HepG2 (cell line): ENCODE data around the gene NFYC. TPM values are rescaled to one million over a fixed set of nuclear protein-coding genes. Genes with fewer than 3 reads are reported as not detected.

Experiments
- CENPT ChIP-seq: sonication (generic); formaldehyde crosslinking; IDR thresholded peaks from 2 replicates; pipeline ENCODE4 v1.8.0; 2022; ENCODE audit warnings: low read depth, mild to moderate bottlenecking, moderate library complexity, missing genetic modification reagents
- EHMT2 ChIP-seq: fragments of 200-600 bp; sonication (generic); IDR thresholded peaks from 2 replicates; pipeline ENCODE4 v1.7.0; 2017; ENCODE audit warnings: antibody characterized with exemption, low read depth, low read length, borderline replicate concordance
- GLI4 ChIP-seq: sonication (generic); formaldehyde crosslinking; IDR thresholded peaks from 2 replicates; pipeline ENCODE4 v1.5.1; 2020; ENCODE audit warnings: missing genetic modification reagents, mild to moderate bottlenecking, moderate library complexity, borderline replicate concordance
- IKZF1 ChIP-seq: fragments of 450-650 bp; IDR thresholded peaks from 2 replicates; pipeline ENCODE4 v1.7.1; 2016
- KDM4B ChIP-seq: sonication (generic); formaldehyde crosslinking; IDR thresholded peaks from 2 replicates; pipeline ENCODE4 v1.4.0; 2020; ENCODE audit warnings: missing genetic modification reagents
- NFATC3 ChIP-seq: sonication (generic); formaldehyde crosslinking; IDR thresholded peaks from 2 replicates; pipeline ENCODE4 v1.5.1; 2020; ENCODE audit warnings: mild to moderate bottlenecking, missing genetic modification reagents
- PHF5A ChIP-seq: IDR thresholded peaks from one replicate; pipeline ENCODE4 v1.6.1; 2018; ENCODE audit warnings: low read depth, missing genetic modification reagents; ENCODE audit not compliant: unreplicated experiment
- SIX1 ChIP-seq: sonication (generic); formaldehyde crosslinking; IDR thresholded peaks from 2 replicates; pipeline ENCODE4 v1.4.0; 2020; ENCODE audit warnings: missing genetic modification reagents, borderline replicate concordance
- TRIM24 ChIP-seq: sonication (generic); formaldehyde crosslinking; IDR thresholded peaks from 2 replicates; pipeline ENCODE4 v1.8.0; 2022; ENCODE audit warnings: mild to moderate bottlenecking, missing genetic modification reagents
- ZHX1 ChIP-seq: sonication (generic); formaldehyde crosslinking; IDR thresholded peaks from 2 replicates; pipeline ENCODE4 v1.8.1; 2022; ENCODE audit warnings: low read depth, mild to moderate bottlenecking, missing genetic modification reagents
- ZNF101 ChIP-seq: sonication (generic); formaldehyde crosslinking; IDR thresholded peaks from 2 replicates; pipeline ENCODE4 v1.4.0; 2020; ENCODE audit warnings: mild to moderate bottlenecking, low read depth, missing genetic modification reagents, borderline replicate concordance
- ZNF12 ChIP-seq: sonication (generic); formaldehyde crosslinking; IDR thresholded peaks from 2 replicates; pipeline ENCODE4 v1.5.0; 2020; ENCODE audit warnings: missing genetic modification reagents
- ZNF235 ChIP-seq: sonication (generic); formaldehyde crosslinking; IDR thresholded peaks from 2 replicates; pipeline ENCODE4 v1.8.1; 2023; ENCODE audit warnings: mild to moderate bottlenecking, missing genetic modification reagents, borderline replicate concordance
- ZNF770 ChIP-seq: sonication (generic); formaldehyde crosslinking; IDR thresholded peaks from 2 replicates; pipeline ENCODE4 v1.5.0; 2020; ENCODE audit warnings: mild to moderate bottlenecking, missing genetic modification reagents
- ZNF772 ChIP-seq: sonication (generic); formaldehyde crosslinking; IDR thresholded peaks from 2 replicates; pipeline ENCODE4 v1.5.0; 2020; ENCODE audit warnings: mild to moderate bottlenecking, missing genetic modification reagents
- polyA plus RNA-seq, 8 experiments: library from polyadenylated mRNA; depleted of rRNA in 3 of 8; stranded (reverse) in 7 of 8; unstranded in 1 of 8; fragments of >200 nt; fragmentation: Illumina TruSeq in 4 of 8; extraction: Trizol in 4 of 8; gene quantifications; 2 replicates each; pipeline versions ENCODE4 v1.2.1 to v1.2.3, GENCODE V29; 2011 to 2016; ENCODE audit warnings: low read depth in 4 of 8, missing spikeins in 1 of 8, mixed read lengths in 1 of 8; ENCODE audit not compliant: insufficient read depth in 1 of 8
- total RNA-seq, 5 experiments: library from RNA; depleted of rRNA; stranded (reverse); fragments of >200 nt; fragmentation: Illumina TruSeq; extraction: Trizol; gene quantifications; 2 replicates each; pipeline ENCODE4 v1.2.3, GENCODE V29; 2016; ENCODE audit warnings: low read depth in 1 of 5
- TF ChIP-seq, protein P1 (sequence below): sonication (generic); formaldehyde crosslinking; IDR thresholded peaks from 2 replicates; pipeline ENCODE4 v1.4.0; 2020; ENCODE audit warnings: missing genetic modification reagents, mild to moderate bottlenecking, borderline replicate concordance
- TF ChIP-seq, protein P2 (sequence below): sonication (generic); formaldehyde crosslinking; IDR thresholded peaks from 2 replicates; pipeline ENCODE4 v1.4.0; 2020; ENCODE audit warnings: missing genetic modification reagents
- TF ChIP-seq, protein P3 (sequence below): sonication (generic); formaldehyde crosslinking; IDR thresholded peaks from 2 replicates; pipeline ENCODE4 v1.5.1; 2020; ENCODE audit warnings: missing genetic modification reagents, mild to moderate bottlenecking, borderline replicate concordance

NFYC gene
- total and polyA plus RNA-seq, 2 of the 13 experiments (the other 11 are each of a cell fraction or from before 2014, with no cell fraction given), result 33.9 to 73.7 TPM

DNA sequence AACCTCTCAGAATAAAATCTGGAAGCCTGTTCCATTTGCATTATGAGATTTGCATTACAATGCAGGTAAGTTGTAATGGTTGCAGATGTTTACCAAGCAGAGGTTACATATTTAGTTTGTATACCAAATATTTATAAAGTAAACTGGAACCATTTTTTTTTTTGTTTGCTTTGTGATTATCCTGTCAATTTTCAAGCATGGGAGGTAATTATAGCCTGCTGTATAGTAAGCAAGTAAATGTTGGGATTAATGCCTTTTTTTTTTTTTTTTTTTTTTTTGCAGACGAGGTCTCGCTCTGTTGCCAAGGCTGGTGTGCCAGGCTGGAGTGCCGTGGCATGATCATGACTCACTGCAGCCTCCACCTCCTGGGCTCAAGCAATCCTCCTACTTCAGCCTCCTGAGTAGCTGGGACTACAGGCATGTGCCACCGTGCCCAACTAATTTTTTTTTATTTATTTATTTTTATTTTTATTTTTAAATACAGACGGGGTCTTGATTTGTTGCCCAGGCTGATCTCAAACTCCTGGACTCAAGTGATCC, 21.0 kb downstream of the NFYC start (continued):
- TF ChIP-seq, protein P1, sequence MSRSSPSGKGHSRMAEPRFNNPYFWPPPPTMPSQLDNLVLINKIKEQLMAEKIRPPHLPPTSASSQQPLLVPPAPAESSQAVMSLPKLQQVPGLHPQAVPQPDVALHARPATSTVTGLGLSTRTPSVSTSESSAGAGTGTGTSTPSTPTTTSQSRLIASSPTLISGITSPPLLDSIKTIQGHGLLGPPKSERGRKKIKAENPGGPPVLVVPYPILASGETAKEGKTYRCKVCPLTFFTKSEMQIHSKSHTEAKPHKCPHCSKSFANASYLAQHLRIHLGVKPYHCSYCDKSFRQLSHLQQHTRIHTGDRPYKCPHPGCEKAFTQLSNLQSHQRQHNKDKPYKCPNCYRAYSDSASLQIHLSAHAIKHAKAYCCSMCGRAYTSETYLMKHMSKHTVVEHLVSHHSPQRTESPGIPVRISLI, result peak; percentile 90; the same call in 1 of the 2 replicates
- no peak for TF ChIP-seq EHMT2
- TF ChIP-seq ZNF12 (CRISPR knock-in tag), result no peak
- no peak for TF ChIP-seq GLI4 (CRISPR knock-in tag)
- TF ChIP-seq KDM4B, result no peak
- no peak for TF ChIP-seq TRIM24
- no peak for TF ChIP-seq IKZF1
- no peak for TF ChIP-seq ZHX1 (CRISPR knock-in tag)
- no peak for TF ChIP-seq ZNF772 (CRISPR knock-in tag)
- peak; percentile 67; the same call in 1 of the 2 replicates for TF ChIP-seq SIX1 (CRISPR knock-in tag)
- TF ChIP-seq, protein P2, sequence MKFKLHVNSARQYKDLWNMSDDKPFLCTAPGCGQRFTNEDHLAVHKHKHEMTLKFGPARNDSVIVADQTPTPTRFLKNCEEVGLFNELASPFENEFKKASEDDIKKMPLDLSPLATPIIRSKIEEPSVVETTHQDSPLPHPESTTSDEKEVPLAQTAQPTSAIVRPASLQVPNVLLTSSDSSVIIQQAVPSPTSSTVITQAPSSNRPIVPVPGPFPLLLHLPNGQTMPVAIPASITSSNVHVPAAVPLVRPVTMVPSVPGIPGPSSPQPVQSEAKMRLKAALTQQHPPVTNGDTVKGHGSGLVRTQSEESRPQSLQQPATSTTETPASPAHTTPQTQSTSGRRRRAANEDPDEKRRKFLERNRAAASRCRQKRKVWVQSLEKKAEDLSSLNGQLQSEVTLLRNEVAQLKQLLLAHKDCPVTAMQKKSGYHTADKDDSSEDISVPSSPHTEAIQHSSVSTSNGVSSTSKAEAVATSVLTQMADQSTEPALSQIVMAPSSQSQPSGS, result no peak
- TF ChIP-seq, protein P3, sequence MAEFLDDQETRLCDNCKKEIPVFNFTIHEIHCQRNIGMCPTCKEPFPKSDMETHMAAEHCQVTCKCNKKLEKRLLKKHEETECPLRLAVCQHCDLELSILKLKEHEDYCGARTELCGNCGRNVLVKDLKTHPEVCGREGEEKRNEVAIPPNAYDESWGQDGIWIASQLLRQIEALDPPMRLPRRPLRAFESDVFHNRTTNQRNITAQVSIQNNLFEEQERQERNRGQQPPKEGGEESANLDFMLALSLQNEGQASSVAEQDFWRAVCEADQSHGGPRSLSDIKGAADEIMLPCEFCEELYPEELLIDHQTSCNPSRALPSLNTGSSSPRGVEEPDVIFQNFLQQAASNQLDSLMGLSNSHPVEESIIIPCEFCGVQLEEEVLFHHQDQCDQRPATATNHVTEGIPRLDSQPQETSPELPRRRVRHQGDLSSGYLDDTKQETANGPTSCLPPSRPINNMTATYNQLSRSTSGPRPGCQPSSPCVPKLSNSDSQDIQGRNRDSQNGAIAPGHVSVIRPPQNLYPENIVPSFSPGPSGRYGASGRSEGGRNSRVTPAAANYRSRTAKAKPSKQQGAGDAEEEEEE, result no peak
- peak; percentile 62 for TF ChIP-seq ZNF770
- TF ChIP-seq ZNF235 (CRISPR knock-in tag), result no peak
- no peak for TF ChIP-seq CENPT (CRISPR knock-in tag)
- no peak for TF ChIP-seq PHF5A (CRISPR knock-in tag)
- TF ChIP-seq NFATC3 (CRISPR knock-in tag), result no peak
- no peak for TF ChIP-seq ZNF101
